GM12875 (cell line): ENCODE data around the gene FBN2.

ENCODE experiments used
- H3K4me3 ChIP-seq: one replicate; pipeline ENCODE4 v1.5.1; 2011; ENCODE audit warnings: low read depth, low read length, control low read depth
- CTCF ChIP-seq: IDR thresholded peaks from 2 replicates; pipeline ENCODE4 v1.5.1; 2011; ENCODE audit warnings: low read depth, mild to moderate bottlenecking, control low read depth, inconsistent platforms, low read length, moderate library complexity, borderline replicate concordance; ENCODE audit not compliant: insufficient read depth

Gene FBN2

GRCh38 chr5:128480906-128481633 is 57.0 kb downstream of the FBN2 start:
- TF ChIP-seq CTCF: no peak
- H3K4me3 ChIP-seq: no peak overlapping the region

GRCh38 chr5:128480158-128480557 is 57.9 kb downstream of the FBN2 start:
- no peak overlapping the region for H3K4me3 ChIP-seq
- no peak for TF ChIP-seq CTCF

DNA sequence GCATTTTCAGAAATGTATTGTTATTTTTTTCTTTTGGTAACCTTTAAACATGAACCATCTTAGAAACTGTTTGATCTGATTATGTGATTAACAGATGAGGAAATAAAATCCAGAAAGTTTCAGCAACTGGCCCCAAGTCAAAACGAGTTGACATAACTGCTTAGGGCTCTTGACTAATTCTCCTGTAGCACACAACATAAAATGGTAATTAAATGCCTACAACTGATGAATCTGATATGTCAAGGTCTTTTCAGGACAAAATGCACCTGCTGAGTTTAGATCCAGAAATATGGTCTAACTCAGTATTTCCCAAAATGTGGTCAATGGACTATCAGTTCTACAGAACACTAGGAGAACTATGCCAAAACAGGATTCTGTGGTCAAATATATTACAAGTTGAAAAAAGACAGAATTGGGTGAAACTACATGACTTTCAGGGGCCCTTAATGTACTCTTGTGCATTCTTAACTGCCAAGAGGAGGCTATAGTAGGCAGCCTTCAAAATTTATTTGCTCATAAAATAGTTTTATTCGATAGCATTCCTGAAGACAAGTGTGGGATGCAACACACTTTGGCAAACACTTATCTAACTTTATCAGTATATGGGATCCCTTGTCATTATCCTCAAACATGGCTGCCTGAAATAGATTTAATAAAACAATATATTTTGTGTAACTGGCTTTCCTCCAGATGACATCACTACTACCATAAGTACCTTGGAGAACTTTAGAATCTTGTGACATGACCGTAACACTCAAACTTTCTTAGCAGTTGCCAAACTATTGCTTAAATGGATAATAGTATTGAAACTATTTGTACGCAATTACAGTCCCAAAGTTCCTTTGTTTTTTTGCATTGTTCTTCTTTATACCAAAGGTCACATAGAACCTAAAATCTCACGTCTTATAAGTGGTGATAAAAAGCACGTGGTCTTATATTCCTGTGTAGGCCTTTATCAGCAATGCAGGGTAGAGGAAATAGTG is 59.4 kb downstream of the FBN2 start:
- TF ChIP-seq CTCF: no peak
- no peak overlapping the region for H3K4me3 ChIP-seq

DNA sequence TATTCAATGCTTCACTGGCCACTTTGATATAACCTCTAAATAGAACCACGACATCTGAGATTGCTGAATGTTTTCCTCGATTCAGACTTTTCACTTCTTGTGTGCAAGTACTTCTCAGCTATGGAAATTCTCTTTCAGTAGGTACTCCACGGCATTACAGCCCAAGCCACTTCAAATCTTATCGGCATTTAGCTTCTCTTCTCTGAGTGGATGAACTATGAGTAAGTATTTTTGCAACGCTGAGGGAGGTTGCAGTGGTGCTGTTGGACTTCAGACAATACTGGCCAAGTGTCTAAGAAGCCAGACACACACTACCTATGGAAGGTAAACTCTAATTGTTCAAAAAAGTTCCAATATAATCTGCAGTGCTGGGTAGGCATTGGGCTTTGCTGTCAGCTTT is 60.1 kb downstream of the FBN2 start:
- TF ChIP-seq CTCF: no peak
- no peak overlapping the region for H3K4me3 ChIP-seq

GRCh38 chr5:128475693-128476092 is 62.4 kb downstream of the FBN2 start:
- H3K4me3 ChIP-seq: no peak overlapping the region
- TF ChIP-seq CTCF: no peak

GRCh38 chr5:128472919-128473318 is 65.1 kb downstream of the FBN2 start:
- H3K4me3 ChIP-seq: no peak overlapping the region
- TF ChIP-seq CTCF: no peak
